GM12865 (cell line): ENCODE measurements around the gene RPP38.

Experiments used
- DNase-seq: peaks from one replicate; pipeline ENCODE4 v3.0.0; 2010; ENCODE audit warnings: low read depth
- H3K4me3 ChIP-seq: 2 replicates; pipeline ENCODE4 v1.5.1; 2011; ENCODE audit warnings: mild to moderate bottlenecking, low read depth, low read length, control low read depth
- TF ChIP-seq, protein P1 (sequence below): IDR thresholded peaks from 2 replicates; pipeline ENCODE4 v1.5.1; 2011; ENCODE audit warnings: low read length, control low read depth, low read depth, inconsistent platforms; ENCODE audit not compliant: insufficient read depth; ENCODE audit errors: missing control alignments

Gene RPP38

DNA sequence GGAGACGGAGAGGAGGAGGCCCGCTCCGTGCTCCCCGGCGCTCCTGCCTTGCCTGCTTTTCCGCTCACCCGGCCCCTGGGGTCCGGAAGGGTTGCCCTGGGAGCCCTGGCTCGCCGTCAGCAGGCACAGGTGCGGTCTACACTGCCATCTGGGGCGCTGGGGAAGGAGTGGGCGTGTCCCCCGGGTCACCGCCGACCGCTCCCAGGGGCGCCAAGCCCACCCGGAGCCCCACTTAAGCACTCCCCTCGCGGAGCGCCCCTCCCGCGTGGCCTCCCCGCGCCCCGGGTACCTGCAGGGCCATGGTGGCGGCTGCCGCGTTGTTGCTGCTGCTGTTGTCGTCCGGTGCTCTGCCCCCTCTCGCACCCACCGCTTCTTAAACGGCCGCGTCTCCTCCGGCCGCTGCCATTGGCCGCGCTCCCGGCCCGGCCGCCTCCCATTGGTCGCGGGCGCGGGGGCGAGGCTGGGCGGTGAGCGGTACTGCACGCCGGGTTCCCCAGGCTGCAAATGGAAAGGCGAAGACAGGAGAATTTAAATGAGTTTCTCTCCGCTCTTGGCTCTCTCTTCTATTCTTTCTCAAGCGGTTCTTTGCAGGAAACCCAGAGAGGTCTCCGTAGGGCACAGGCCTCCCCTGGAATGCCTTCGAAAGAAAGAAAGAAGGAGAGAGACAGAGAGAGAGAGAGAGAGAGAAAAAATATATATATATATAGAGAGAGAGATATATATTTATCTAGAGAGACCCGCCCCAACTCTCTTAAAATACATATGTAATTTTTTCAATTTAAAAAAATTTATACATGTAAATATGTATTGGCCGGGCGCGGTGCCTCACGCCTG lies 8.5 kb upstream of the RPP38 start, which contains the start of gene ACBD7:
Gene ACBD7, minus strand, starts transcription at position 349 of the 834 bp plus-strand sequence. Its CDS starts 48 bp downstream, at position 301.
- peak within 1 kb of the TSS; percentile 52 for H3K4me3 ChIP-seq
- DNase-seq = peak; percentile 85
- TF ChIP-seq, protein P1, sequence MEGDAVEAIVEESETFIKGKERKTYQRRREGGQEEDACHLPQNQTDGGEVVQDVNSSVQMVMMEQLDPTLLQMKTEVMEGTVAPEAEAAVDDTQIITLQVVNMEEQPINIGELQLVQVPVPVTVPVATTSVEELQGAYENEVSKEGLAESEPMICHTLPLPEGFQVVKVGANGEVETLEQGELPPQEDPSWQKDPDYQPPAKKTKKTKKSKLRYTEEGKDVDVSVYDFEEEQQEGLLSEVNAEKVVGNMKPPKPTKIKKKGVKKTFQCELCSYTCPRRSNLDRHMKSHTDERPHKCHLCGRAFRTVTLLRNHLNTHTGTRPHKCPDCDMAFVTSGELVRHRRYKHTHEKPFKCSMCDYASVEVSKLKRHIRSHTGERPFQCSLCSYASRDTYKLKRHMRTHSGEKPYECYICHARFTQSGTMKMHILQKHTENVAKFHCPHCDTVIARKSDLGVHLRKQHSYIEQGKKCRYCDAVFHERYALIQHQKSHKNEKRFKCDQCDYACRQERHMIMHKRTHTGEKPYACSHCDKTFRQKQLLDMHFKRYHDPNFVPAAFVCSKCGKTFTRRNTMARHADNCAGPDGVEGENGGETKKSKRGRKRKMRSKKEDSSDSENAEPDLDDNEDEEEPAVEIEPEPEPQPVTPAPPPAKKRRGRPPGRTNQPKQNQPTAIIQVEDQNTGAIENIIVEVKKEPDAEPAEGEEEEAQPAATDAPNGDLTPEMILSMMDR = peak; percentile 26

DNA sequence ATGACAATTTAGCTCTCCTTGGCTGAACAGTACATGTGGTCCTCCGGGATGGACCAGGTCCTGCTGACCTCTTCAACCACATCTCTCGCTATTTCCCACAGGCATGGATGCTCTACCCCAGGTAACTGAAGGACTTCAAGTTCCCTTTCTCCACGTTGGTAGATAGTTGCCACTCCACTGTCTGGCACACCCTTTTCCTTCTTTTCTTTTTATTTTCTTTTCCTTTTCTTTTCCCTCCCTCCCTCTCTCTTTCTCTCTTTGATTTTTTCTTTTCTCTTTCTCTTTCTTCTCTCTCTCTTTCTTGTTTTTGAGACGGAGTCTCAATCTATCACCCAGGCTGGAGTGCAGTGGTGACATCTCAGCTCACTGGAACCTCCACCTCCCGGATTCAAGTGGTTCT lies 5.7 kb upstream of the RPP38 start:
- no peak for DNase-seq
- TF ChIP-seq, protein P1 = no peak
- no peak overlapping the region for H3K4me3 ChIP-seq

DNA sequence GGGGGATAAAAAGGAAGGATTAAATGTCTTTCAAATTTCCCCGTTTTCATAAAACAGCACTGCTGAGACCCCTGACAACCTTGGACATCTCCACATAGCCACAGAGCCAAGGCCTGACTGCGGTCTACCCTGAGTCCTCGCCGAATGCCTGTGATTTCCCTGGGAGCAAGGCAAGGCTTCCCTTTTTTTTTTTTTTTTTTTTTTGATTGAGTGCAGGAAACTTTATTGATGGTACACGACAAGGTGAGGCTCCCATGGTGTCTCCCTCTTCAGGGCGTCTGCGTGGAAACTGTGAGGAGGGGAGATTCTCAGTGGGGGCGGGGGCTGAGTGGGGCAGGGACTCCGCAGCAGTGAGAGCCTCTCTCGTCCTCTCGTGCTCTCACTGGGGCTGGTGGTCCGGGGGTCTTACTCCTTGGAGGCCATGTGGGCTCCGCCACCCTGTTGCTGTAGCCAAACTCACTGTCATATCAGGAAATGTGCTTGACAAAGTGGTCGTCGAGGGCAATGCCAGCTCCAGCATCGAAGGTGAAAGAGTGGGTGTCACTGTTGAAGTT lies 4.2 kb upstream of the RPP38 start:
- no peak for DNase-seq
- TF ChIP-seq, protein P1 = no peak
- H3K4me3 ChIP-seq = no peak overlapping the region

DNA sequence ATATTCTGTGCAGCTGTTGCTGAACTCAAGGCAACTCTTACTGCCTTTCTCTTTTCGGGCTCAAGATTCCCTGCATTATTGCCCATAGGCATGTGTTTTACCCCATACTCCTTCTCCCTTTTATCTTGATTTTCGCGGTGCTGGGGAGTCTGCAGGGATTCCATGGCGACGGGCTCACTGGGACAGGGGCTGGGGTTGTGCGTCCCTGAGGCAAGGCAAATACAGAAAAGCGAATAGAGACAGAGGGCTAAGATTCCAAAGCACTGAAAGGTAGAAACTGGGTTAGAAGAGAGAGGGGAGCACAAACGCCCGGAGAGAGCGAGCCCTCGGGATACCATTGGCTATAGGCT lies 519 bp upstream of the RPP38 start:
- TF ChIP-seq, protein P1 = no peak
- no peak for DNase-seq
- peak overlapping the region; percentile 65 for H3K4me3 ChIP-seq

DNA sequence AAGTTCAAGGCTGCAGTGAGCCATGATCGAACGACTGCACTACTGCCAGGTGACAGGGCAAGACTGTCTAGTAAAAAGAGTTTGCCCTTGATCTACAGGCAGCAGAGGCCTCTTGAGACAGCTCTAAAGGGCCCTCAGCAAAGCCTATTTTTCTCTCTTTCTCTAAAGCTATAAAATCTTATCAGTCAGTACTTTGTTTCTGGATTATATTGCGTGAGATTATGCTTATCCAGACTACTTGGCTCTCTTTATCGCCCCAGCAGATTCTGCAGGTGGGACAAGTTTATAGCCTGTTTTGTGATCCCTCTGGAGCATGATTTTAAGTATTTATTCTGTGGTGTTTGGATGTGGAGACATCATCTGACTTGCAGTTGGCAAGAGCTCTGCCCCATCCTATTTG lies 2.7 kb downstream of the RPP38 start:
- no peak overlapping the region for H3K4me3 ChIP-seq
- TF ChIP-seq, protein P1 = no peak
- DNase-seq = no peak

DNA sequence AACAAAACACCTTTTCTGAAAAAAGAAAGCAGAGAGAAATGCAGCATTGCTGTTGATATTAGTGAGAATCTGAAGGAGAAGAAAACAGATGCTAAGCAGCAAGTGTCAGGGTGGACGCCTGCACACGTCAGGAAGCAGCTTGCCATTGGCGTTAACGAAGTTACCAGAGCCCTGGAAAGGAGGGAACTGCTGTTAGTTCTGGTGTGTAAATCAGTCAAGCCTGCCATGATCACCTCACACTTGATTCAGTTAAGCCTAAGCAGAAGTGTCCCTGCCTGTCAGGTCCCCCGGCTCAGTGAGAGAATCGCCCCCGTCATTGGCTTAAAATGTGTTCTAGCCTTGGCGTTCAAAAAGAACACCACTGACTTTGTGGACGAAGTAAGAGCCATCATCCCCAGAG lies 6.4 kb downstream of the RPP38 start:
- TF ChIP-seq, protein P1 = no peak
- DNase-seq = no peak
- H3K4me3 ChIP-seq = no peak overlapping the region
